Measurements from ENCODE around the gene PUS7. TPM values are rescaled to one million over a fixed set of nuclear protein-coding genes. Genes with fewer than 3 reads are reported as not detected.

The PUS7 gene
- total and polyA plus RNA-seq, 2 of the 8 experiments (the other 6 are each of a cell fraction or from before 2014, with no cell fraction given), result 18.9 to 65.2 TPM

DNA sequence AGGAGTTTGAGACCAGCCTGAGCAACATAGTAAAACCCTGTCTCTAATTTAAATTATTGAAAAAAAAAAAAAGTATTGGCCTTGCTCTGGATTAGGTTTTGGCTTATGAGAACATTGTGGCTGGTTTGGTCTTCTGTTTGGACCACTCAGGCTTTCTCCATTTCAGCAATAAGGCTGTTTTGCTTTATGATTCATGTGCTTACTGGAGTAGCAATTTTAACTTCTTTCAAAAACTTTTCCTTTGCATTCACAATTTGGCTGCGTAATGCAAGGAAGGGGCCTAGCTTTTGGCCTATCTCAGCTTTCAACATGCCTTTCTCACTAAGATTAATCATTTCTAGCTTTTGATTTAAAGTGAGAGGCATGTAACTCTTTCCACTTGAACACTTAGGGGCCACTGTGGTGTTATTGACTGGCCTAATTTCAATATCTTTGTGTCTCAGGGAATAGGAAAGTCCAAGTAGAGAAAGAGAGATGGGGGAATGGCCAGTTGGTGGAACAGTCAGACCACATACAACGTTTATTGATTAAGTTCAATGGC lies 95.4 kb downstream of the PUS7 start:
- ChIA-PET CTCF (ENCODE audit: partially characterized antibody) (interaction anchor here (0.7 to 2.1 kb wide), 4 partner anchors 14 to 163 kb away, joined by 3 to 7 read pairs (median 4); no protein-coding TSS in a partner anchor), POLR2A (ENCODE audit: partially characterized antibody) (no interaction called here)
- Histone ChIP-seq H3K56ac (replicated peaks; ENCODE audit: insufficient read length, low read depth, low read length) (no peak overlapping the region), H3K14ac (ENCODE audit: insufficient read length) (no peak overlapping the region), H3K4ac (replicated peaks; ENCODE audit: insufficient read length, low read depth, low read length) (no peak overlapping the region), H3K23ac (ENCODE audit: insufficient read length) (no peak overlapping the region), H2BK12ac (ENCODE audit: low read depth, low read length) (no peak overlapping the region), H4K5ac (ENCODE audit: insufficient read length, low read depth, low read length) (no peak overlapping the region), H3K4me2 (ENCODE audit: insufficient read depth in 1 of 2, low read depth in 2 of 2, low read length in 2 of 2) (no peak overlapping the region), H3K27ac (ENCODE audit: low read depth, low read length) (no peak overlapping the region), H4K20me1 (replicated peaks in 1 of 2; ENCODE audit: control insufficient read depth in 1 of 2, insufficient read depth in 2 of 2, low read length in 2 of 2) (no peaks in the 10 kb centered on the region), H3K23me2 (ENCODE audit: low read depth, low read length) (no peaks in the 10 kb centered on the region), H2BK20ac (ENCODE audit: low read length) (no peak overlapping the region), H2BK15ac (ENCODE audit: low read length) (no peak overlapping the region), H4K91ac (replicated peaks; ENCODE audit: insufficient read length, low read length) (no peak overlapping the region), H4K8ac (ENCODE audit: extremely low read depth, insufficient read depth, low read length) (no peak overlapping the region), H3K79me1 (ENCODE audit: low read depth, low read length) (no peaks in the 10 kb centered on the region), H3K9ac (replicated peaks in 1 of 4; ENCODE audit: extremely low read depth in 1 of 4, low read depth in 3 of 4, low read length in 3 of 4) (no peak overlapping the region), H2AK5ac (ENCODE audit: low read depth, low read length) (no peak overlapping the region), H3K4me3 (ENCODE audit: extremely low read depth in 1 of 4, insufficient read depth in 2 of 4, low read depth in 3 of 4, low read length in 4 of 4) (no peak overlapping the region), H2BK120ac (replicated peaks; ENCODE audit: low read depth, low read length) (no peak overlapping the region), H2BK5ac (ENCODE audit: low read depth, low read length) (no peak overlapping the region), H3K18ac (ENCODE audit: extremely low read depth, low read length) (no peak overlapping the region), H3K4me1 (replicated peaks in 1 of 4; ENCODE audit: control insufficient read depth in 3 of 4, insufficient read depth in 4 of 4, low read length in 3 of 4) (no peaks in the 10 kb centered on the region), H3K36me3 (ENCODE audit: control insufficient read depth in 2 of 4, insufficient read depth in 4 of 4, low read length in 3 of 4) (no peaks in the 10 kb centered on the region), H3K9me3 (ENCODE audit: insufficient read depth in 2 of 2, low read depth in 1 of 2, low read length in 1 of 2) (no peaks in the 10 kb centered on the region), H3K27me3 (replicated peaks in 1 of 4; ENCODE audit: control insufficient read depth in 3 of 4, extremely low read depth in 1 of 4, insufficient read depth in 3 of 4, low read length in 3 of 4) (no peaks in the 10 kb centered on the region), H2AFZ (ENCODE audit: low read length) (no peak overlapping the region), H3K79me2 (ENCODE audit: control insufficient read depth in 1 of 2, insufficient read depth in 2 of 2, low read length in 2 of 2) (no peaks in the 10 kb centered on the region)
- WGBS, 2 experiments (ENCODE audit: extremely low coverage in 1 of 2, insufficient coverage in 1 of 2, insufficient read length in 1 of 2, insufficient replicate concordance in 2 of 2, low coverage in 1 of 2, low lambda C conversion rate in 2 of 2, missing lambda C conversion rate in 1 of 2), result 91% methylated on average over 2 of the region's 2 CpGs; no CpG with 5 or more reads in 1 of the 2 experiments
- DNase-seq (ENCODE audit: low read depth in 1 of 2, low spot score in 2 of 2) (no peak), FAIRE-seq (no peak)
- TF ChIP-seq, protein P1, sequence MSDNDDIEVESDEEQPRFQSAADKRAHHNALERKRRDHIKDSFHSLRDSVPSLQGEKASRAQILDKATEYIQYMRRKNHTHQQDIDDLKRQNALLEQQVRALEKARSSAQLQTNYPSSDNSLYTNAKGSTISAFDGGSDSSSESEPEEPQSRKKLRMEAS (IDR thresholded peaks at IDR 0.05), result no peak
- TF ChIP-seq CTBP2 (IDR thresholded peaks at IDR 0.05; ENCODE audit: borderline replicate concordance, insufficient read depth, insufficient read length, low read length) (no peak), TBP (IDR thresholded peaks at IDR 0.05; ENCODE audit: low read depth, low read length) (no peak), CBX5 (IDR thresholded peaks at IDR 0.05; ENCODE audit: low read depth, low read length) (no peak), SRF (IDR thresholded peaks at IDR 0.05; ENCODE audit: low read depth, low read length) (no peak)
